GM19238 (cell line): Measurements from ENCODE around the gene NCEH1.
"Not testable (repeated sequence)": the region's sequence is repeated elsewhere in the genome, so short reads cannot be mapped to it uniquely, and the experiment has no call there.

Experiments used
- DNase-seq: peaks from one replicate; pipeline ENCODE4 v3.0.0; 2011; ENCODE audit warnings: low spot score; ENCODE audit not compliant: insufficient read length

The NCEH1 gene

GRCh38 chr3:172708921-172709773 is 1.7 kb downstream of the NCEH1 start:
- no peak for DNase-seq

- no peak for DNase-seq
These were observed 2.9 kb downstream of the NCEH1 start for GRCh38 chr3:172707967-172708366.

- DNase-seq: no peak
These were observed 3.8 kb downstream of the NCEH1 start for GRCh38 chr3:172707030-172707429.

- DNase-seq: no peak
These were observed 5.7 kb downstream of the NCEH1 start for GRCh38 chr3:172705170-172705569.

GRCh38 chr3:172704001-172704400 is 6.9 kb downstream of the NCEH1 start:
- DNase-seq: no peak

- DNase-seq: not testable (repeated sequence)
These were observed 8.1 kb downstream of the NCEH1 start for GRCh38 chr3:172702731-172703130.

GRCh38 chr3:172702256-172702655 is 8.6 kb downstream of the NCEH1 start:
- DNase-seq: no peak

GRCh38 chr3:172701751-172702150 is 9.1 kb downstream of the NCEH1 start:
- no peak for DNase-seq

GRCh38 chr3:172700936-172701455 is 9.9 kb downstream of the NCEH1 start:
- no peak for DNase-seq

GRCh38 chr3:172700256-172700655 is 10.6 kb downstream of the NCEH1 start:
- no peak for DNase-seq

GRCh38 chr3:172699031-172699430 is 11.8 kb downstream of the NCEH1 start:
- DNase-seq: no peak

GRCh38 chr3:172698631-172699030 is 12.2 kb downstream of the NCEH1 start:
- no peak for DNase-seq

- DNase-seq: no peak
These were observed 13.3 kb downstream of the NCEH1 start for GRCh38 chr3:172697558-172697957.

GRCh38 chr3:172696357-172696756 is 14.5 kb downstream of the NCEH1 start:
- DNase-seq: no peak

GRCh38 chr3:172694573-172695246 is 16.2 kb downstream of the NCEH1 start:
- no peak for DNase-seq

- DNase-seq: no peak
These were observed 18.0 kb downstream of the NCEH1 start for GRCh38 chr3:172692751-172693338.

- DNase-seq: no peak
These were observed 19.9 kb downstream of the NCEH1 start for GRCh38 chr3:172690936-172691335.

- DNase-seq: no peak
These were observed 22.3 kb downstream of the NCEH1 start for GRCh38 chr3:172688588-172688987.

- DNase-seq: no peak
These were observed 23.4 kb downstream of the NCEH1 start for GRCh38 chr3:172687501-172687900.

- no peak for DNase-seq
These were observed 25.3 kb downstream of the NCEH1 start for GRCh38 chr3:172685331-172686214.

- no peak for DNase-seq
These were observed 30.2 kb downstream of the NCEH1 start for GRCh38 chr3:172680684-172681083.
